GM10847 (cell line): ENCODE data around the gene CACNG7.

Source experiments
- POLR2A ChIP-seq: IDR thresholded peaks from 2 replicates; pipeline ENCODE4 v1.6.1; 2011; ENCODE audit not compliant: insufficient read length; ENCODE audit errors: extremely low read depth

CACNG7 gene

DNA sequence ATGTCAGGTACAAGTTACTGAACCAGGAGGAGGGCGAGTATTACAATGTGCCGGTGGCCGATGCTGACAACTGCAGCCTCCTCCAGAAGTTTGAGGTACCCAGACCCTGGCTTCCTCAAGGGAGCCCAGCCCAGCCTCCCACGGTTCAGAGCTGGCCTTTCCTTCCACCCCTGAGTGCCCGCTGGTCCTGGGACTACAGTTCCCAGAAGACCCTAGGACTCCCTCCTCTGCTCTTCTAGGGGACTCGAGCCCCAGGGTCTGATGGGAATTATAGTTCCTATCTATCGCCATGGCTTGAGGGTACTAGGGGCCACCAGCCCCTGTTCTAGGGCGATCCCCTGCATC is 16.1 kb upstream of the CACNG7 start:
- TF ChIP-seq POLR2A, result no peak

DNA sequence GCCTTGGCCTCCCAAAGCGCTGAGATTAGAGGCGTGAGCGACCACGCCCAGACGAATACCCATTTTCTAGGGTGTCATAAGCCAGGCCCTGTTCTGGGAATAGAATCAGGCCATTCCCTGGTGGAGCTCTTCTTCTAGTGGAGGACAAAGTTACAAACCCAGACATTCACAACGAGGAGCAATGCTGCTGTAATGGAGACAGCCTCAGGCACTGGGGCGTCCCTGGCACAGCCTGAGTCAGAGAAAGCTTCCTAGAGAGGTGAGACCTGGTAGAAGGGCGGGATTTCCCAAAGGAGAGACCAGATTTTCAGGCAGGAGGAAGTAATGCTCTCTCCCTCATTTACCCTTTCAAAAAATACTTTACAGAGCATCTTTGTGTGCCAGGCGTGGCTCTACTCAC is 14.4 kb upstream of the CACNG7 start:
- TF ChIP-seq POLR2A, result no peak

DNA sequence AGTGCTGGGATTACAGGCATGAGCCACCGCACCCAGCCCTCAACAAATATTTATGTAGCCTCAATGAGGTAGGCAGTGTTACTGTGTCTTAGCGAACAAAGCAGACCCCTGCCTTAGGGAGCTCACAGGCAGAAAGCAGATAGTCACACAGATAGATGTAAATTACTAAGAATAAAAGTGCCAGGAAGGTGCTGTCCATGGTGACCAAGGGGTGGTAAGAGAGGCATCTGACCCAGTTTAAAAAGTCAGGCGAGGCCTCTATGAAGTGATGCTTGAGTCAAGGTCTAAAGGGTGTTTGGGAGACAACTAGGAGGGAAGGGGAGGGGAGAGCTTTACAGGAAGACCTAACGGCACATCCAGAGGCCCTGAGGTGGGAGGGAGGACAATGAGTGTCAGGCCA is 12.4 kb upstream of the CACNG7 start:
- TF ChIP-seq POLR2A, result no peak

DNA sequence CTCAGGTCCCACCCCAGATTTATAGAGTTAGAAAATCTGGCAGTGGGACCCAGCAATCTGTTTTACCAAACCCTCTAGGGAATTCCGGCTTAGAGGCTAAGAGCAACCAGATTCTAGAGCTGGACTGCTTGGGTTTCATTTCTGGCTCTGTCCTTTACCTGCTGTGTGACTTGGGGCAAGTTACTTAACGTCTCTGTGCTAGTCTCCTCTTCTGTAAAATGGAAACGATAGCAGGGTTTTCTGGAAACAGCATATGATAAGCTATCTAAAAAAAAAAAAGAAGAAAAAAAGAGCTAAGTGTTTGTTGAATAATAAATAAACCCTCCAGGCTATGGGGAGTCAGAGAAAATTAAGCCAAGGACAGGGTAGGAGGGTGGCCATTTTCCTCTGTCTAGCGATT is 11.6 kb upstream of the CACNG7 start:
- TF ChIP-seq POLR2A, result no peak

DNA sequence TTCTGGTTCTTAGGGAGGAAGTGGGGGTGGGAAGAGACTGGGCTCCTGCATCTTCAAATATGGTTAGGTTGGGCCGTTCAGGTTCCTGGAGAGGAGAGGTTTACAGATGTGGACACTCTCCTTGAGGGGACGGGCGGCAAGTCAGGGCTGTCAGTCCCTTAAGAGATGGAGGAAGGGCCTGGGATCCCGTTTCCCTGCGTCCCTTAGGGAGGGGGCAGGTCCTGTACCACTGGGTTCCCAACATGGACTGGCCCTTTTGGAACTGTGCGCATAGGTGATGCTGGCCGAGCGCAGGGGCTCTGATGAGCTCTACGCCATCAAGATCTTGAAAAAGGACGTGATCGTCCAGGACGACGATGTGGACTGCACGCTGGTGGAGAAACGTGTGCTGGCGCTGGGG is 10.9 kb upstream of the CACNG7 start:
- no peak for TF ChIP-seq POLR2A

DNA sequence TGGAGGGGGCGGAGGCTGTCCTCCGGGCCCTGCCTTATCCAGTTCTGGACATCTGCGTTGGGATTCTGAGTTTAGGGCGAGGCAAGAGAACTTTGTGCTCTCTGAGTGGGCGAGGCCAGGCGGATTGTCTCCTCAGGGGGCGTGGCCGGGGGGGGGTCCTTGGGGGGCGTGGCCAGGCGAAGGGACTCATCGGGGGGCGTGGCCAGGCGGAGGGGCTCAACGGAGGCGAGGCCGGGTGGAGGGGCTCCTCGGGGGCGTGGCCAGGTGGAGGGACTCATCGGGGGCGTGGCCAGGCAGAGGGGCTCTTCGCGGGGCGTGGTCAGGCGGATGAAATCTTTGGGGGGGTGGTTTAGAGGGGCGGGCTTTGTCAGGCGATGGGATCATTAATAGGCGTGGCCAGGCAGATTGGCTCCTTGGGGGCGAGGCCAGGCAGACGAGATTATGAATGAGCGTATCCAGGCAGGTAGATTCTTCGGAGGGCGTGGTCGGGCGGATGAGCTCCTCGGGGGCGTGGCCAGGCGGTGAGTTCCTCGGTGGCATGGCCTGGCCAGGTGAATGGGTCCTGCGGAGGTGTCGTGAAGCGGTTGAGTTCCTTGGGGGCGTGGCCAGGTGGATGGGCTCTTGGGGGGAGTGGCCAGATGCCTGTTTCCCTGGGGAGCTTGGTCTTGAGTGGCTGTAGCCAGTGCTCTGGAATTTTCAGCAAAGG is 10.3 kb upstream of the CACNG7 start:
- no peak for TF ChIP-seq POLR2A

DNA sequence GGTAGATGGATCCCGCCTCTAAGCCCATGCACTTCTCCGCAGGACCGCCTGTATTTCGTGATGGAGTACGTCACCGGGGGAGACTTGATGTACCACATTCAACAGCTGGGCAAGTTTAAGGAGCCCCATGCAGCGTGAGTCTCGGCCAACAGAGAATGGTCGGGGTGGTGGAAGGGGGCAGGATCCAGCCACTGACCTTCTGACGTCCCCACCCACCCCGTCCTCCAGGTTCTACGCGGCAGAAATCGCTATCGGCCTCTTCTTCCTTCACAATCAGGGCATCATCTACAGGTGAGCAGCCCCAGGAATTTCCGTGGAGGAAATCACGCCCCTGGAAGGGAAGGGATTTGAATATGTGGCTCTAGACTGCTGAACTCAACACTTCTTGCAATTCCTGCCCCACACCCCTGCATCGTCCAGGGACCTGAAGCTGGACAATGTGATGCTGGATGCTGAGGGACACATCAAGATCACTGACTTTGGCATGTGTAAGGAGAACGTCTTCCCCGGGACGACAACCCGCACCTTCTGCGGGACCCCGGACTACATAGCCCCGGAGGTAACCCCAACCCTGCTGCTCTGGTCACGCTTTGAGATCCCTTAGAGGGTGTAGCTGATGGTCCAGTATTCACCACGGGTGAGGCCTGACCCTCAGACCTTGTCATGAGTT is 8.8 kb upstream of the CACNG7 start:
- no peak for TF ChIP-seq POLR2A

DNA sequence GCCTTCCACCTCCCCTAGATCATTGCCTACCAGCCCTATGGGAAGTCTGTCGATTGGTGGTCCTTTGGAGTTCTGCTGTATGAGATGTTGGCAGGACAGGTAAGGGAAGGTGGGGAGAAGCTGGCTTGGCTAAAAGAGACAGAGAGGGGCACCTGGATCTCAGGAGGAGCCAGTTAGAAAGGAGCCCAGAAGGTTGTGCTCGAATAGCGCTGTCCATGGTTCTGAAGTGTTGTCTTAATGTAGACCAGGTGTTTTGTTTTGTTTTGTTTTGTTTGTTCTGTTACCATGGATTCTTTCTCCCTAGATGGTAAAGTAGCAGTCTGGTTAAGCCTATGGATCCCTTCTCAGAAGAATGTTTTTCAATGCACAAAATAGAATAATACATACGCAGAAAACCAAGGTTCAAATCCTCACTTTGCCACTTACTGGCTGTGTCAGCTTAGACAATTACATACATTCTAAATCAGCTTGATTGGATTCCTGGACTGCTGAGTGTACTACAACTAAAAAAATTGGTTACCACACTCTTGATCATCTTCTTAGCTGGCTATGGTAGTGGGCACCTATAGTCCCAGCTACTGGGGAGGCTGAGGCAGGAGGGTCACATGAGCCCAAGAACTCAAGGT is 5.9 kb upstream of the CACNG7 start:
- TF ChIP-seq POLR2A, result no peak

DNA sequence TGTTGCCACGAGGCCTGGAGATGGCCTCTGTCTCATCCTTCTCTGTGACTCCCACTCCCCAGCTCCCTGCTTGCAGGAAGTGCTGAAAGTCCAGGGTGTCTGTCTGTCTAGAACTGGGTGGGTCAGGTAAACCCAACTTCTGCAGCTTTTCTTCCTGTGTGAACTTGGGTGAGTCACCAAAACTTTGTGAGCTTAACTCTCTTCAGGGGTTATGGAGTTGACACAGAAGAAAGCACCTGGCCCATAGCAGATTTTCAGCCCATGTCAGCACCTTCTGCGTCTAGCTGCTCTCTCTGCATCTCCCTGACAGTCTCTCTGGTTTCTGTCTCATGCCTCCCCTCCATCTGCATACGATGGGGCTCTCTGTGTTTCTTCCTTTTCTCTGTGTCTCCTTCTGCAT is 4.2 kb upstream of the CACNG7 start:
- no peak for TF ChIP-seq POLR2A

DNA sequence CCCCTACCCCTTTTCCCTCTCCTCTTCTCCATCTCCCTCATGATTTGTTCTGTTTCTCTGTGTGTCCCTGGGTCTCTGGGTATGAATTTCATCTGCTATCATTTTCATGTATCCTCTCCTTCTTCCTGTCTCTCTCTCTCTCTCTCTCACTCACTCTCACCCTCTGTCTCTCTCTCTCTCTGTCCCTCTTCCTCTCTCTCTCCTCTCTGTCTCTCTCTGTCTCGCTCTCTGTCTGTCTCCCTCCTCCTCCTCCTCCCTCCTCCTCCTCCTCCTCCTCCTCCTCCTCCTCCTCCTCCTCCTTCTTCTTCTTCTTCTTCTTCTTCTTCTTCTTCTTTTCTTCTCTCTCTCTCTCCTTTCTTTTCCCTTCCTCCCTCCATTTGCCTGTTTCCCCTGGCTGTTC is 3.3 kb upstream of the CACNG7 start:
- TF ChIP-seq POLR2A, result no peak

DNA sequence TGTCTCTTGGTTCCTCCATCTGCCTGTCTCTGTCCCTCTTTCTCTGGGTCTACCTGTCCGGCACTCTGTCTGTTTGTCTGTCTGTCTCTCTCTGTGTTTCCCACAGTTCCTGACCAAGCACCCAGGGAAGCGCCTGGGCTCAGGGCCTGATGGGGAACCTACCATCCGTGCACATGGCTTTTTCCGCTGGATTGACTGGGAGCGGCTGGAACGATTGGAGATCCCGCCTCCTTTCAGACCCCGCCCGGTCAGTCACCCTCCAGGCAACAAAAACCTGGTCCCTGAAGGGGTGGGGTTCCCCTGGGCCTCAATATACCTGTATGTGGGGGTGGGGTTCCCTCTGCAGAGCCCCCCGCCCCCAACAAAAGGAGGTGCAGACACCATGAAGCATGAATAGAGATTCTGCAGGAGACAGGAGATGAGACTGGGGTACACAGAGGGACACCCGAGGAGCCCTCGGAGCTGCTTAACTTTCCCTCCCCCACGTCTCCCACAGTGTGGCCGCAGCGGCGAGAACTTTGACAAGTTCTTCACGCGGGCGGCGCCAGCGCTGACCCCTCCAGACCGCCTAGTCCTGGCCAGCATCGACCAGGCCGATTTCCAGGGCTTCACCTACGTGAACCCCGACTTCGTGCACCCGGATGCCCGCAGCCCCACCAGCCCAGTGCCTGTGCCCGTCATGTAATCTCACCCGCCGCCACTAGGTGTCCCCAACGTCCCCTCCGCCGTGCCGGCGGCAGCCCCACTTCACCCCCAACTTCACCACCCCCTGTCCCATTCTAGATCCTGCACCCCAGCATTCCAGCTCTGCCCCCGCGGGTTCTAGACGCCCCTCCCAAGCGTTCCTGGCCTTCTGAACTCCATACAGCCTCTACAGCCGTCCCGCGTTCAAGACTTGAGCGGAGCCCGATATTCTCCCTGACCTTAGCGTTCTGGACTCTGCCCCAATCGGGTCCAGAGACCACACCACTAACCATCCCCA is 2.6 kb upstream of the CACNG7 start:
- TF ChIP-seq POLR2A, result no peak

DNA sequence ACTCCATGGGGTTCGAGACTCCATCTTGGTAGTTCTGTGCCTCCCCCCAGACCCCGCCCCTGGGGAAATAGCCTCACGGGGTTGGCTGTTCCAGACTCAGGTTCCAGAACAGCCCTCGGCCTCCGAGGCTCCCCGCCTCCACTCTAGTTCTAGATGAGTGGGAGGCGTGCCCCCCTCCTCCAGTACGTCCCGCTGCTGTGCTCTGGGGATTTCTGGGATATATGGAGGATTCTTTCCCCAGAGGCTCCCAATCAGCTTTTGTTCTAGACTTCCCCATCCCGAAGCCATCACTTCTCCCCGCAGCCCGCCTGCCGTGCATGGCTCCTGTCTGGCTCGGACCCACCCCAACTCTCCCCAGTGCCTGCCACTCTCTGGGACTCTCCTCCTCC is 1.9 kb upstream of the CACNG7 start:
- TF ChIP-seq POLR2A, result no peak

DNA sequence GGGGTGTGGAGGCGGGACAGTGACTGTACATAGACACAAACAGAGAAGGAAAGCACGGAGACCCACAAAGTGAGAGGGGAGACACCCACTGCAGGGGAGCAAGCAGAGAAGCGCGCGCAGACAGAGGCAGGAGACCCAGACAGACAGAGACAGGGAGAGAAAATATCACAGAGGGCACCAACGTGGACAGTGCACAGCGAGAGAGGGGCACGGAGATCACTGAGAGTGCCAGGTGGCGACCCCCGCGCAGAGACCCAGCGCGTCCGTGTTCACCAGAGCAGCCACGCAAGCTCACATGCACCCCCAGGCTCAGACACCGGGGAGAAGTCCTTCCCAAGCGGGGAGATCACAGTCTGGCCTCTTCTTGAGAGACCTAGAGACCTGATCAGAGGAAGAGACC is 1.4 kb upstream of the CACNG7 start:
- TF ChIP-seq POLR2A, result no peak

DNA sequence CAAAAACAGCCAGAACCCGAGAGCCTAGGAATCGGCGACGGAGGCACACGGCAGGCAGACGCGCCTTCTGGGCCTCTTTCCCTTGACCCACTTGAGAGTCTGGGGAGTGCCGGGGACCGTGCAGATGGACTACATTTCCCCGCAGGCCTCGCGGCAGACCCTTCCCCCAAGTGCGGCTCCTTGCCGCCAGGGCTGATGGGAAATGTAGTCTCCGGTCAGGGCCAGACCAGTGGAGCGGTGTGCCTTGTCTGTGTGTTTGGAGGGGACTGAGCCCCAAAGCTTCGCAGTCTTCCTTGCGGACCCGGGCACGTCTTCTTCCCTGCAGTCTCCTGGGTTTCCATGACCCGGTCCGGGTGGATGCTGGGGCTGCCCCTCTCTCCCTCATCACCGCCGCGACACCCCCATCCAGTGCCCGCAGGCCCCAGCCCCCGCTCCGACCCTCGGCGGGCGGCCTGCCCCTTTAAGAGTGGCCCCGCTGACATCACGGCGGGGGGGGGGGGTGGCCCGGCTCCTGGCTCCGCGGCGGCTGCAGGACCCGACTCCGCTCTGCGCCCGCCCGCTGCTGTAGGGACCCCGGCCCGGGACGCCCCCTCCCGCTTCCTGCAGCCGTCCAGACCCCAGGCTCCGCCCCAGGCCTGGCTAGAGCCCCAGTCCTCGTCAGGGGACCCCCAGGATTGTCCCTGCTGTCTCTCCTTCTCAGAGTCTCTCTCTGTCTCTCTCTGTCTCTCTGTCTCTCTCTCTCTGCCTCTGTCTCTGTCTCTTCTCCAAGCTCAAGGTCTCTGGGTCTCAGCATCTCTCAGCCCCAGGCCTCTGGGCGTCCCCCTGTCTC is 758 bp upstream of the CACNG7 start:
- no peak for TF ChIP-seq POLR2A
